ENCODE results near the gene MYO7A.

DNA sequence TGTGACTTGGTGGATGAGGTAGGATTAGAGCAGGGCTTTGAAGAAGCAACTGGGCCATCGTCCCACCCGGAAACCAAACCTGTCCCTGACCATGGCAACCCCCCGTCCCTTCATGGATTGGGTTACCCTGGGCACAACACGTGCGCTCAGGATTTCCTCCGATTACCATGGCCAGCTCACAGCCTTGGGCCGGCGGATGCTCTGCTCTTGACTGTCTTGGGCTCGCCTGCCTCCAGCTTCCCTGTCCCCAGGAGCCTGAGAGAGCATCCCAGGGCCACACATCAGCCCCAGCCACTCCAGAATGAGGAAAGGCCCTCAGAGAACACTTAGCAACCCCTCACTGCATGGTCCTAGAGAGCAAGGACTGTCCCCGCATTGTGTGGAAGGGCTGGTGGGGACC lies 22.8 kb downstream of the MYO7A start:
- TF ChIP-seq, protein P1, sequence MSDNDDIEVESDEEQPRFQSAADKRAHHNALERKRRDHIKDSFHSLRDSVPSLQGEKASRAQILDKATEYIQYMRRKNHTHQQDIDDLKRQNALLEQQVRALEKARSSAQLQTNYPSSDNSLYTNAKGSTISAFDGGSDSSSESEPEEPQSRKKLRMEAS (IDR thresholded peaks at IDR 0.05; ENCODE audit: insufficient read depth, insufficient read length) = no peak
- no peak for TF ChIP-seq POLR2AphosphoS5 (IDR thresholded peaks at IDR 0.05; ENCODE audit: insufficient read depth, low read depth, low read length)
- TF ChIP-seq, protein P2, sequence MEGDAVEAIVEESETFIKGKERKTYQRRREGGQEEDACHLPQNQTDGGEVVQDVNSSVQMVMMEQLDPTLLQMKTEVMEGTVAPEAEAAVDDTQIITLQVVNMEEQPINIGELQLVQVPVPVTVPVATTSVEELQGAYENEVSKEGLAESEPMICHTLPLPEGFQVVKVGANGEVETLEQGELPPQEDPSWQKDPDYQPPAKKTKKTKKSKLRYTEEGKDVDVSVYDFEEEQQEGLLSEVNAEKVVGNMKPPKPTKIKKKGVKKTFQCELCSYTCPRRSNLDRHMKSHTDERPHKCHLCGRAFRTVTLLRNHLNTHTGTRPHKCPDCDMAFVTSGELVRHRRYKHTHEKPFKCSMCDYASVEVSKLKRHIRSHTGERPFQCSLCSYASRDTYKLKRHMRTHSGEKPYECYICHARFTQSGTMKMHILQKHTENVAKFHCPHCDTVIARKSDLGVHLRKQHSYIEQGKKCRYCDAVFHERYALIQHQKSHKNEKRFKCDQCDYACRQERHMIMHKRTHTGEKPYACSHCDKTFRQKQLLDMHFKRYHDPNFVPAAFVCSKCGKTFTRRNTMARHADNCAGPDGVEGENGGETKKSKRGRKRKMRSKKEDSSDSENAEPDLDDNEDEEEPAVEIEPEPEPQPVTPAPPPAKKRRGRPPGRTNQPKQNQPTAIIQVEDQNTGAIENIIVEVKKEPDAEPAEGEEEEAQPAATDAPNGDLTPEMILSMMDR (IDR thresholded peaks at IDR 0.05; ENCODE audit: extremely low read depth in 1 of 2, insufficient read depth in 1 of 2, low read depth in 1 of 2, low read length in 2 of 2) = no peak

All from endothelial cell of umbilical vein (primary cell).